Suppressor macrophage treated with lipopolysaccharide for 4 hours (primary cell): ENCODE measurements around the gene PLCB4.

Experiments
- DNase-seq: peaks from one replicate; pipeline ENCODE4 v3.0.0-alpha.2; 2020

PLCB4 gene

GRCh38 chr20:9185511-9185910 is 116.6 kb downstream of the PLCB4 start:
- no peak for DNase-seq

- DNase-seq = no peak
Observed at GRCh38 chr20:9186396-9186795, 117.5 kb downstream of the PLCB4 start.

GRCh38 chr20:9195031-9195430 is 126.1 kb downstream of the PLCB4 start:
- no peak for DNase-seq

GRCh38 chr20:9196110-9196509 is 127.2 kb downstream of the PLCB4 start:
- DNase-seq = no peak

- DNase-seq = no peak
Observed at GRCh38 chr20:9198460-9198859, 129.6 kb downstream of the PLCB4 start.

GRCh38 chr20:9200196-9200595 is 131.3 kb downstream of the PLCB4 start:
- no peak for DNase-seq

GRCh38 chr20:9200620-9201019 is 131.7 kb downstream of the PLCB4 start:
- DNase-seq = no peak

GRCh38 chr20:9202420-9203080 is 133.7 kb downstream of the PLCB4 start:
- DNase-seq = no peak

GRCh38 chr20:9203081-9203447 is 134.2 kb downstream of the PLCB4 start:
- DNase-seq = no peak

GRCh38 chr20:9204979-9205378 is 136.1 kb downstream of the PLCB4 start:
- DNase-seq = no peak

GRCh38 chr20:9206486-9206885 is 137.6 kb downstream of the PLCB4 start:
- no peak for DNase-seq

- DNase-seq = no peak
Observed at GRCh38 chr20:9207253-9207652, 138.4 kb downstream of the PLCB4 start.

- no peak for DNase-seq
Observed at GRCh38 chr20:9210356-9210755, 141.5 kb downstream of the PLCB4 start.

GRCh38 chr20:9211016-9211760 is 142.3 kb downstream of the PLCB4 start:
- DNase-seq = no peak

GRCh38 chr20:9212735-9213134 is 143.8 kb downstream of the PLCB4 start:
- no peak for DNase-seq

GRCh38 chr20:9214685-9215084 is 145.8 kb downstream of the PLCB4 start:
- DNase-seq = peak; percentile 59

- DNase-seq = peak; percentile 27
Observed at GRCh38 chr20:9215539-9215938, 146.7 kb downstream of the PLCB4 start.

GRCh38 chr20:9218531-9218961 is 149.7 kb downstream of the PLCB4 start:
- DNase-seq = no peak

GRCh38 chr20:9220874-9221547 is 152.1 kb downstream of the PLCB4 start:
- no peak for DNase-seq

GRCh38 chr20:9223296-9223695 is 154.4 kb downstream of the PLCB4 start:
- no peak for DNase-seq

GRCh38 chr20:9225879-9226278 is 157.0 kb downstream of the PLCB4 start:
- DNase-seq = no peak

- DNase-seq = no peak
Observed at GRCh38 chr20:9227896-9228615, 159.2 kb downstream of the PLCB4 start.

- no peak for DNase-seq
Observed at GRCh38 chr20:9228774-9229450, 160.0 kb downstream of the PLCB4 start.
